Measurements from ENCODE around the gene RUNX3.

Gene RUNX3

DNA sequence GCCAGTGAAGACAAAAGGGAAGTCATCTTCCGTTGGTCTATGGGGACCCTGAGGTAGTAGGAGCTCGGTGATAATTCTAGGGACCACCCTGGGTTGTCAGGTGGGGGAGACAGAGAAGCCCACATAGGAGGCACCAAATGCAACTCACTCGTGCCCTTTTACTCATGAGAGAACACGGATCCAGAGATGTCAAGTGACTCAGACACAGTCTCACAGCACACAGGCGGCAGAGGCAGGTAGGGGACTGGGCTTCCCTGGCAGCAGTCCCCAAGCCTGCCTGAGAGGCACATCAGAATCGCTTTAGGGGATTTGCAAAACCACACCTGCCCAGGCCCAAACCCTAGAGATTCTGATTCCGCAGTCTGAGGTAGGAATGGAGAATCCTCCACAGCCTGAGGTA lies 31.3 kb upstream of the RUNX3 start:
- no peak overlapping the region for H3K4me3 ChIP-seq (ENCODE audit: low read depth in 1 of 2, low read length in 2 of 2)
- no peaks in the 10 kb centered on the region for H3K4me1 ChIP-seq (ENCODE audit: insufficient read depth, low read length)
- no peaks in the 10 kb centered on the region for H3K36me3 ChIP-seq (ENCODE audit: insufficient read depth, low read length)
- H3K9ac ChIP-seq (ENCODE audit: low read length): no peak overlapping the region
- no peaks in the 10 kb centered on the region for H3K9me3 ChIP-seq (ENCODE audit: low read length)
- no peak overlapping the region for H3K27ac ChIP-seq (ENCODE audit: low read depth, low read length)
- H3K27me3 ChIP-seq (ENCODE audit: control insufficient read depth in 1 of 2, insufficient read depth in 2 of 2, low read length in 2 of 2): peaks cover 0 to 6% of the 10 kb centered on the region in 2 donors

DNA sequence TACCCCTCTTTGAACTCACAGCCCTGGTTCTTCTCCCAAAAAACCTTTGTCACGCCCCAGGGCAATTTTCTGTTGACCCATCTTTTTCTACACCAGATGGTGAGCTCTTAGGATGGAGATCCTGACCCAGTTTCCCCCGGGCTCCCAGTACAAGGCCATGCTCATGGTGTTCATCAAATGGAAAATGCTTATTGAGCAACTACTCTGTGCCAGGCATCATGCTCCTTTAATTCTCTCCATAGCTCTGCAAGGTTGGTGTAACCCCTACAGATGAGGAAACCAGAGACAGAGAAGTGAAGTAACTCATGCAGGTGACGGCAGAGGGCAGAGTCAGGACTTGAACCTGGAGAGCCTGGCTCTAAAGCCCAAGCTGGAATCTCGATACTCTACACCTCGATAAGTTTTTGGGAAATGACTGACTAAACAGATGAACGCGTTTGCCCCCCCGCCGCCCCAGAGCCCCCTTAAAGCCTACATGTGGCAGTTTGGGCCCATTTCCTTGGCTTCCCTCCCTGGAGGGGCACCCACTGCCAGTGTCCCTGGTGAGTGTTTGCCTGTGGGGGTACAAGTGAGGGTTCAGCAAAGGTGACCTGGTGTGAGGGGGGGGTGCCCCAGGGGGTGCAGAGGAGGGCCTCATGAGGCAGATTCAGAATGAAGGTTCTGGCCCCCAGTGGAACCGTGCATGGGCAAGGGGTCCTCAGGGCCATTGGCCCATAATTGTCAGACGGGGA lies 30.2 kb upstream of the RUNX3 start:
- Histone ChIP-seq H3K36me3 (ENCODE audit: insufficient read depth, low read length) (no peaks in the 10 kb centered on the region), H3K9me3 (ENCODE audit: low read length) (no peaks in the 10 kb centered on the region), H3K27ac (ENCODE audit: low read depth, low read length) (no peak overlapping the region), H3K4me3 (ENCODE audit: low read depth in 1 of 2, low read length in 2 of 2) (no peak overlapping the region), H3K27me3 (ENCODE audit: control insufficient read depth in 1 of 2, insufficient read depth in 2 of 2, low read length in 2 of 2) (peaks cover 0 to 6% of the 10 kb centered on the region in 2 donors), H3K4me1 (ENCODE audit: insufficient read depth, low read length) (no peaks in the 10 kb centered on the region), H3K9ac (ENCODE audit: low read length) (no peak overlapping the region)

DNA sequence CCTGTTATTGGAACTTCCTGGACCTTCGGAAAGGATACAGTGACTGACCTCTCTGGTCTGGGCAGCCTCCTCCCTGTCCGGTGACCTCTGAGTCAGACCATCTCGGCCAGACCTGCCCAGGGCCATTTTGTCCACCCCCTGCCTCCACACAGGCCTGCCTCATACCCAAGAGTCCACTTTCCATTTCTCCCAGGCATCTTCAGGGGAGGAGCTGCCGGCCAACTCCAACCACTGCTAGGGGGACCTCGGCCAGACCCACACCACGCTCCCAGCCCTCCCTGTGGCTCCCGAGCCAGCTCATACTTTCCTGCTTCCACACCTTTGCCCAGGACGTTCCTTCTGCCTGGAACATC lies 29.5 kb upstream of the RUNX3 start:
- no peaks in the 10 kb centered on the region for H3K9me3 ChIP-seq (ENCODE audit: low read length)
- H3K4me1 ChIP-seq (ENCODE audit: insufficient read depth, low read length): no peaks in the 10 kb centered on the region
- H3K36me3 ChIP-seq (ENCODE audit: insufficient read depth, low read length): no peaks in the 10 kb centered on the region
- no peak overlapping the region for H3K9ac ChIP-seq (ENCODE audit: low read length)
- no peak overlapping the region for H3K4me3 ChIP-seq (ENCODE audit: low read depth in 1 of 2, low read length in 2 of 2)
- no peak overlapping the region for H3K27ac ChIP-seq (ENCODE audit: low read depth, low read length)
- H3K27me3 ChIP-seq (ENCODE audit: control insufficient read depth in 1 of 2, insufficient read depth in 2 of 2, low read length in 2 of 2): no peaks in the 10 kb centered on the region

DNA sequence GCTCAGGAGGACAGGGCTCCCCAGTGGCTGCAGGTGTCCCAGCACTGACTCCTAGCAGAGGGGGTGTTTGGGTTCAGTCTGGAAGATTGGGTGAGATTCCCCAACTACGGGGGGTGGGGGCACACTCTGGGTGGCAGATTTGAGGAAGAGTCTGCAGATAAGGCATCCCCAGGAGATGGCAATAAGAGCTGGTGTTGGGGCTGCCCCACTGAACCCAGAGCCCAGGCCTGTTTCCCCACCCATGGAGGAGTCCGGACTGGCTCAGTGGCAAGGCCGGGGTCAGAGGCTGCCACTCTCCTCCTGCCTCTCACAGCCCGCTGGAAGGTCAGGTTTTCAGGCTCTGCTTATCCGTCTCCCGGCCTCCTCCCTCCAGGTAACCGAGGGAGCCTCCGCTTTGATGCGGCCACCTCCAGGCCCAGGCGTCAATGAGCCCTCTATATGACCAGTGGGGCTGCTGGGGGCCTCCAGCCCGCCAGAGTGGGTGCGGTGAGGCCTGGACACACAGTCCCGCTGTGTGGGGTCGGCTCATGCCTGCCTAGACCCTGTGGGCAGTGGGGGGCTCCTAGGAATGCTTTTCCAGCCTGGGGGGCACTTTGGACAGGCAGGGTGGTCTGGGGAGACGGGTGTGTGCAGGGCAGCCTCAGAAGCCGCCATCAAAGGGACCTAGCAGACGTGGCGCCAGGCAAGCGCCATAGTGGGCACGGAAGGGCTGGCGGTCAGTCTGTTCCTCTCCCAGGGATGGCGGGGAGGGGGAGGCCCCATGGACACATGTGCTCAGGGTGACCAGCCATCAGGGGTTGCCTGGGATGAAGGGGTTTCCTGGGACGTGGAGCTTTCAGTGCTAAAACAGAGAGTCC lies 28.9 kb upstream of the RUNX3 start:
- no peak overlapping the region for H3K9ac ChIP-seq (ENCODE audit: low read length)
- H3K27ac ChIP-seq (ENCODE audit: low read depth, low read length): no peak overlapping the region
- no peaks in the 10 kb centered on the region for H3K9me3 ChIP-seq (ENCODE audit: low read length)
- H3K27me3 ChIP-seq (ENCODE audit: control insufficient read depth in 1 of 2, insufficient read depth in 2 of 2, low read length in 2 of 2): no peaks in the 10 kb centered on the region
- H3K4me1 ChIP-seq (ENCODE audit: insufficient read depth, low read length): no peaks in the 10 kb centered on the region
- H3K36me3 ChIP-seq (ENCODE audit: insufficient read depth, low read length): no peaks in the 10 kb centered on the region
- no peak overlapping the region for H3K4me3 ChIP-seq (ENCODE audit: low read depth in 1 of 2, low read length in 2 of 2)

DNA sequence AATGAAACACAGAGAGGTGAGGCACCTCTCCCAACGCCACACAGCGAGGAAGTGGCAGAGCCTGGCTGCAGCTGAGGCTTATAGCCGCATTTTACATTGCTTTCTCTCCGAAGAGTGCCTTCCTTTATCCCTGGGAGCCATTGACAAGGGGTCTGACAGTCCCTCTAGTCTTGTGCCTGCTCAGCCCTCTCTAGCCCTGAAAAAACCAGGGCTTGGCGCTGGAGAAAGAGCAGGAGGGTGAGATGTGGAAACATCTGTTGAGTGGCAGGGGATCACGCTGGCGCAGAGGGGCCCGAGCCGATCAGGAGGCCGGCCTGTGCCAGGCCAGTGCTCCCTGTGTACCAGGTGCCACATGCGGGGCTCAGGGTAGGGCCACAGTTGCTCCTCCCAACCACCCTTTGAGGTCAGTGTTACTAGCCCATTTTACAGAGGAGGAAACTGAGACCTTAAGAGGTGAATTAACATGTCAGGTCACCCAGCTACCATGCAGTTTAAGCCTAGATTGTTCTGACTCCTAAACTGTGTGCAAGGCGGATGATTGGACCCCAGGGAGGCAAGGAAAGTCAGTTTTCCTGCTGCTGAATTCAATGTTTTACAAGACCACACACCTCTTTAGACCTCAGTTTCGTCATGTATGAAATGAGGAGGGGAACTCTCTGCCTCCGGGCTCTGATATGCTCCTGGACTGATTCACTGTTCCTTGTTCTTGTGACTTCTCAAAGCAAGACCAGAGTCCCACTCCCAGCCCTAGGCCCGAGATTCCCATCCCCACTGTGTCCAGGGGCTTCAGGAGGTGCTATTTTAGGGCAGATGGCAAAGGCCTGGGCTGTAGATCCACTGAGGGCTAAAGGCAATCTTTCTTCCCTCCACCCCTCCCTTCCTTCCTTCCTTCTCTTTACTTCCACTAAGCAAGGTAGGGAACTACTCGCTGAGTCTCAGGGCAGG lies 28.0 kb upstream of the RUNX3 start:
- H3K36me3 ChIP-seq (ENCODE audit: insufficient read depth, low read length): no peaks in the 10 kb centered on the region
- H3K27ac ChIP-seq (ENCODE audit: low read depth, low read length): no peak overlapping the region
- no peaks in the 10 kb centered on the region for H3K27me3 ChIP-seq (ENCODE audit: control insufficient read depth in 1 of 2, insufficient read depth in 2 of 2, low read length in 2 of 2)
- no peak overlapping the region for H3K4me3 ChIP-seq (ENCODE audit: low read depth in 1 of 2, low read length in 2 of 2)
- H3K4me1 ChIP-seq (ENCODE audit: insufficient read depth, low read length): no peaks in the 10 kb centered on the region
- H3K9me3 ChIP-seq (ENCODE audit: low read length): no peaks in the 10 kb centered on the region
- no peak overlapping the region for H3K9ac ChIP-seq (ENCODE audit: low read length)

DNA sequence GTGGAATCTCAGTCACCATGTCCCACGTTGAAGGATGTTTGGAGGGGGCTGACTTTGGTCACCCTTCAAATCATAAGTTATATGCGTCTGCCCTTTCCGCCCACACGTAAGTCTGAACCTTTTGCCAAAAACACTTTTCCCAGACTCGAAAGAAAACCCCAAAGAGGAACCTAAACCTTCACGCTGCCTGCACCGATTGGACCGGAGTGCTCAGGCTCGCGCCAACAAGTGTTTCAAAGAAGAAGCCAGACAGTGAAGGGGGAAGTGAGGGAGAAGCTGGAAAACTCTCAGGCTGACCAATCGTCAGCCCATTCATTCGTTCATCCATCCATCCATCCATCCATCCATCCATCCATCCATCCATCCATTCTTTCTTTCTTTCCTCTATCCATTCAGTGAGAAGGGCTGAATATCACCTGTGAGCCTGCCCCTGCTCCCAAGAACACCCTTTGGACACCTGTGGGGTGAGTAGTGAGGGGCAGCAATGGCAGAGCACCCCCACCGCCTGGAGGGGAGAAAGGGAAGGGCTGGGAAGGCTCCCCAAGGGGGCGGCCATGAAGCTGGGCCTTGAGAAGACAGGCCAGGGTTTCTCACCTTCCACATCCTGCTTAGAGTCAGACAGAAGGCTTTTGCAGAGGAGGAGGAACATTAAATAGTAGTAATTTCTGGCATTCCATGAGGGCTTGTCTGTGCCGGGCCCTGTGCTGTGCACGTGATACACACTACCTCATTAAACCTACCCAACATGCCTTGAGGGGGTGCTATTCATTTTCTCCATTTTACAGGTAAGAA lies 27.1 kb upstream of the RUNX3 start:
- Histone ChIP-seq H3K9me3 (ENCODE audit: low read length) (no peaks in the 10 kb centered on the region), H3K4me1 (ENCODE audit: insufficient read depth, low read length) (no peaks in the 10 kb centered on the region), H3K36me3 (ENCODE audit: insufficient read depth, low read length) (no peaks in the 10 kb centered on the region), H3K9ac (ENCODE audit: low read length) (no peak overlapping the region), H3K4me3 (ENCODE audit: low read depth in 1 of 2, low read length in 2 of 2) (no peak overlapping the region), H3K27me3 (ENCODE audit: control insufficient read depth in 1 of 2, insufficient read depth in 2 of 2, low read length in 2 of 2) (no peaks in the 10 kb centered on the region), H3K27ac (ENCODE audit: low read depth, low read length) (no peak overlapping the region)

DNA sequence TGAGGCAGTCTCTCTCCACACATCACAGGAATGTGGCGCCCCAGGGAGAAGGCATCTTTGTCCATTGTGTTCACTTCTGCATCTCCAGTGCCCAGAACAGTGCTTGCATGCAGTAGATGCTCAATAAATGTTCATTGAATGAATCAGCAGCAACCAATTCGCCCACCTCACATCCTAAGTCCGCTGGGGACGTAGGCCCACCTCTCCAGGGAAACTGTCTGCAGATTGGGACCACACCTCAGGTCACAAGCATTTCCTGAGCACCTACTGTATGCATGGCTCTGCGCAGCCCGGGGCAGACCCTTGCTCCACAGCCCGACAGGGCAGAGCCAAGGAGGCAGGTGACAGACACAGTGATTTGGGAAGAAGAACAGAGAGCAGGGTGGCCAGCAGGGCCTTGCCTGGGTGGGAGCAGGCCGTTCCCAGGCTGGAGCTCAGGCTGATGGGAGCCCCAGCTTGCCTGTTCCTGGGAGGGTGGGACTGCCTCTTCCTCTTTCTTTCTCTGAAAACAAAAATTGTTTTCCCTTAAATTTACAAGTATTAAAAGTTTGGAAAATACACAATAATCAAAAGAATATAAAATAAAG lies 25.8 kb upstream of the RUNX3 start:
- Histone ChIP-seq H3K36me3 (ENCODE audit: insufficient read depth, low read length) (no peaks in the 10 kb centered on the region), H3K9ac (ENCODE audit: low read length) (no peak overlapping the region), H3K4me3 (ENCODE audit: low read depth in 1 of 2, low read length in 2 of 2) (no peak overlapping the region), H3K4me1 (ENCODE audit: insufficient read depth, low read length) (no peaks in the 10 kb centered on the region), H3K27ac (ENCODE audit: low read depth, low read length) (no peak overlapping the region), H3K9me3 (ENCODE audit: low read length) (no peaks in the 10 kb centered on the region), H3K27me3 (ENCODE audit: control insufficient read depth in 1 of 2, insufficient read depth in 2 of 2, low read length in 2 of 2) (no peaks in the 10 kb centered on the region)

DNA sequence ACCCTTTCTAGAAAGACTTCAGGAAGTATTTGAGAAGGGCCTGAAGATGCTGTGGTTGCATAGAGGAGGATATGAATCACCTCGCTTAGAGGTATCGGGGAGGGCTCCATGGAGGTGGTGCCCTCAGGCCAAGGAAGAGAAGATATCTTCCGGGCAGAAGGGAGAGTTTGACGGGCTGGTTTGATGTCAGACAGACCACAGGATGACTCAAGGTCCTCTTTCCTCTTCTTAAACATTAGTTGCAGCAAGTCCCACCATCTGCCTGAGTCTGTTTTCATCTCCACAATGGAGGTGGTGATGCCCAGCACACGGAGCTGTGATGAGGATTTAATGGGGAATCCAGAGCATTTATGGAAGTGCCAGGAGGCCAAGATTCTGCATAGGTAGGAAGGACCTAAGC lies 25.1 kb upstream of the RUNX3 start:
- Histone ChIP-seq H3K36me3 (ENCODE audit: insufficient read depth, low read length) (no peaks in the 10 kb centered on the region), H3K9me3 (ENCODE audit: low read length) (no peaks in the 10 kb centered on the region), H3K9ac (ENCODE audit: low read length) (no peak overlapping the region), H3K4me3 (ENCODE audit: low read depth in 1 of 2, low read length in 2 of 2) (no peak overlapping the region), H3K27me3 (ENCODE audit: control insufficient read depth in 1 of 2, insufficient read depth in 2 of 2, low read length in 2 of 2) (no peaks in the 10 kb centered on the region), H3K4me1 (ENCODE audit: insufficient read depth, low read length) (no peaks in the 10 kb centered on the region), H3K27ac (ENCODE audit: low read depth, low read length) (no peak overlapping the region)

DNA sequence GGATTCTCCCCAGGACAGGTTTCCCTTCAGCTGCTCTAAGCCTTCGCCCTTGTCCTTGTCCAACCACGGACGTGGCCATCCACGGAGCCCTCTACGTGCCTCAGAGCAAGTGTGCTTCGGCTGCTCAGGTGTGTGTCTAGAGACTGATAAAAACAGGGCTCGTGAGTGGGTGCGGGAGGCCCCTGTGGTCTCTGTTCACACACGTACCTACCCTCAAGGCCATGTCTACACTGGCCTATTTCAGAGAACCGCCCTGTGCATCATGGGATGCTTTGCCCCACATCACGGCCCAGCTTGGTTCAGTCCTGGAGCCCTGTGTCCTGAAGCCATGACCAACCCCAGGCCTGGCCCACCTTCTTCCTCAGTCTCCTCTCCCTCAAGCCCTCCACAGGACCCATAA lies 24.6 kb upstream of the RUNX3 start:
- Histone ChIP-seq H3K9ac (ENCODE audit: low read length) (no peak overlapping the region), H3K27me3 (ENCODE audit: control insufficient read depth in 1 of 2, insufficient read depth in 2 of 2, low read length in 2 of 2) (no peaks in the 10 kb centered on the region), H3K9me3 (ENCODE audit: low read length) (no peaks in the 10 kb centered on the region), H3K36me3 (ENCODE audit: insufficient read depth, low read length) (no peaks in the 10 kb centered on the region), H3K4me1 (ENCODE audit: insufficient read depth, low read length) (no peaks in the 10 kb centered on the region), H3K4me3 (ENCODE audit: low read depth in 1 of 2, low read length in 2 of 2) (no peak overlapping the region), H3K27ac (ENCODE audit: low read depth, low read length) (no peak overlapping the region)

DNA sequence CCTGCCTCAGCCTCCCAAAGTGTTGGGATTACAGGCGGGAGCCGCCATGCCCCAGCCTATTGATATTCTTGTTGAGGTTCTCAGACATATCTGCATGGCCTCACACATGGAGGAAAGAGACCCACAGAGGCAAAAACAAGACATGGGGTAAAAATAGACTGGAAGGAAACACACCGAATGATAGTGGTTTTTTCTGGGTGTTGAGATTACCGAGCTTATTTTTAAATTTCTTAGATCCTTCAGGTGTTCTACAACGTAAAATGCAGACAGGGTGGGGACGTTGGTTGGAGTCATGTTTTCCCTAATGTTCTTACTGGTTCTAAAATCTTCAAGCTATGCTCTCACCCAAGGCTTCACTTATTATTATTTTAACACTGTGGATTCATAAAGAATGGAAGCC lies 23.9 kb upstream of the RUNX3 start:
- no peak overlapping the region for H3K4me3 ChIP-seq (ENCODE audit: low read depth in 1 of 2, low read length in 2 of 2)
- no peaks in the 10 kb centered on the region for H3K27me3 ChIP-seq (ENCODE audit: control insufficient read depth in 1 of 2, insufficient read depth in 2 of 2, low read length in 2 of 2)

More for the DNA sequence above, 23.9 kb upstream of the RUNX3 start:
- H3K4me1 ChIP-seq (ENCODE audit: insufficient read depth, low read length): no peaks in the 10 kb centered on the region
- no peaks in the 10 kb centered on the region for H3K9me3 ChIP-seq (ENCODE audit: low read length)
- no peak overlapping the region for H3K27ac ChIP-seq (ENCODE audit: low read depth, low read length)
- no peaks in the 10 kb centered on the region for H3K36me3 ChIP-seq (ENCODE audit: insufficient read depth, low read length)
- no peak overlapping the region for H3K9ac ChIP-seq (ENCODE audit: low read length)
